ENCODE results near the gene MAP7.

MAP7 gene

DNA sequence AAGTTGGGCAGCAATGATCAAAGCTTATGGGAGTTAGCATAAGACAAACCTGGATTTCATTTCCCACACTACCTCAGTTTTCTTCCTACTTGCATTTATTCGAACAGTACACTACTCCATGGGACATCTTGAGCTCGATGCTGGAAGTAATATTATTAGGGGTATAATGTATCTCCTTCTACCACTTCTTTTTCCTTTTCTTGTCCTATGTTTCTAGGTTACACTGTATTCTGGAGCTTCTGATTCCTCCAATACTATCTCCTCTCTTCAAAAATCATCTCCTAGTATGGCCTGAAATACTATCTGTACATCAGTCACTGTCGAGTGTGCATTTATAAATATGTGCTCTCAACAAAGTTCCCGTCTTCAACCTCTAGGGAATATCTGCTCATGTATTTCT, 124.4 kb downstream of the MAP7 start:
- no peak for DNase-seq
- no CpG with 5 or more reads among the region's 4 CpGs for WGBS (ENCODE audit: extremely low coverage, insufficient coverage, low lambda C conversion rate)
- H3K4me1 ChIP-seq (ENCODE audit: control insufficient read depth, low read depth, low read length): no peaks in the 10 kb centered on the region

DNA sequence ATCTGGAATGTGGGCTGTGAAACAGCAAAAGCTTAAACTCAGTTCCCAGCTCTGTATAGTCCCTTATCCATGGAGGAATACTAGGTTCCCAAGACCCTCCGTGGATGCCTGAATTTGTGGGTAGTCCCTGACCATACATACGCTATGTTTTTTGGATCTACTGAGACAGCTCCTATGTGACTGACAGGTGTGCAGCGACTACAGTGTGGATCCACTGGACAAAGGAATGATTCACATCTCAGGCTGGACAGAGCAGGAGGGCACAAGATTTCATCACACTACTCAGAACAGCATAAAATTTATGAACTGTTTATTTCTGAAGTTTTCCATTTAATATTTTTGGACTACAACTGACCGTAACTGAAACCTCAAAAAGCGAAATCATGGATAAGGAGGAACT, 125.3 kb downstream of the MAP7 start:
- H3K4me3 ChIP-seq (ENCODE audit: low read length): no peak overlapping the region
- no peak overlapping the region for H3K9ac ChIP-seq (ENCODE audit: low read length)
- DNase-seq: no peak
- H3K27ac ChIP-seq (ENCODE audit: low read depth, low read length): no peak overlapping the region
- no peak overlapping the region for H3K4ac ChIP-seq (ENCODE audit: low read depth, low read length)
- no peak overlapping the region for H3K23ac ChIP-seq (ENCODE audit: low read length)
- no peaks in the 10 kb centered on the region for H3K79me2 ChIP-seq (ENCODE audit: control insufficient read depth, insufficient read depth, low read length)
- no peak overlapping the region for H2BK15ac ChIP-seq (replicated peaks; ENCODE audit: low read depth)
- no peak overlapping the region for H3K4me2 ChIP-seq (ENCODE audit: low read length)
- H2AK5ac ChIP-seq (ENCODE audit: low read length): no peak overlapping the region
- H3K56ac ChIP-seq (ENCODE audit: low read length): no peak overlapping the region
- H4K5ac ChIP-seq (ENCODE audit: low read length): no peak overlapping the region
- WGBS (ENCODE audit: extremely low coverage, insufficient coverage, low lambda C conversion rate): no CpG with 5 or more reads among the region's 5 CpGs
- H3K4me1 ChIP-seq (ENCODE audit: control insufficient read depth, low read depth, low read length): no peaks in the 10 kb centered on the region
- H2BK120ac ChIP-seq (ENCODE audit: low read depth, low read length): no peak overlapping the region
- H3K79me1 ChIP-seq (ENCODE audit: low read length): peaks cover 1% of the 10 kb centered on the region
- no peak overlapping the region for H4K8ac ChIP-seq (ENCODE audit: low read depth, low read length)
- H2BK5ac ChIP-seq (ENCODE audit: low read length): no peak overlapping the region
- no peaks in the 10 kb centered on the region for H3K27me3 ChIP-seq (ENCODE audit: insufficient read depth, low read length, poor library complexity)
- no peaks in the 10 kb centered on the region for H3K36me3 ChIP-seq (ENCODE audit: control insufficient read depth, insufficient read depth, low read length)
- H3K18ac ChIP-seq (ENCODE audit: low read length): no peak overlapping the region

More for the DNA sequence above, 124.4 kb downstream of the MAP7 start:
- peaks cover 3% of the 10 kb centered on the region for H3K79me1 ChIP-seq (ENCODE audit: low read length)
- H3K9ac ChIP-seq (ENCODE audit: low read length): no peak overlapping the region
- H3K4me2 ChIP-seq (ENCODE audit: low read length): no peak overlapping the region
- no peak overlapping the region for H4K8ac ChIP-seq (ENCODE audit: low read depth, low read length)
- H2BK5ac ChIP-seq (ENCODE audit: low read length): no peak overlapping the region
- H3K18ac ChIP-seq (ENCODE audit: low read length): no peak overlapping the region
- no peak overlapping the region for H3K27ac ChIP-seq (ENCODE audit: low read depth, low read length)
- no peak overlapping the region for H2AK5ac ChIP-seq (ENCODE audit: low read length)
- no peak overlapping the region for H2BK120ac ChIP-seq (ENCODE audit: low read depth, low read length)
- no peak overlapping the region for H2BK15ac ChIP-seq (replicated peaks; ENCODE audit: low read depth)
- H3K27me3 ChIP-seq (ENCODE audit: insufficient read depth, low read length, poor library complexity): no peaks in the 10 kb centered on the region
- H4K5ac ChIP-seq (ENCODE audit: low read length): no peak overlapping the region
- no peaks in the 10 kb centered on the region for H3K79me2 ChIP-seq (ENCODE audit: control insufficient read depth, insufficient read depth, low read length)
- no peak overlapping the region for H3K56ac ChIP-seq (ENCODE audit: low read length)
- H3K36me3 ChIP-seq (ENCODE audit: control insufficient read depth, insufficient read depth, low read length): no peaks in the 10 kb centered on the region
- H3K23ac ChIP-seq (ENCODE audit: low read length): no peak overlapping the region
- no peak overlapping the region for H3K4ac ChIP-seq (ENCODE audit: low read depth, low read length)
- H3K4me3 ChIP-seq (ENCODE audit: low read length): no peak overlapping the region

DNA sequence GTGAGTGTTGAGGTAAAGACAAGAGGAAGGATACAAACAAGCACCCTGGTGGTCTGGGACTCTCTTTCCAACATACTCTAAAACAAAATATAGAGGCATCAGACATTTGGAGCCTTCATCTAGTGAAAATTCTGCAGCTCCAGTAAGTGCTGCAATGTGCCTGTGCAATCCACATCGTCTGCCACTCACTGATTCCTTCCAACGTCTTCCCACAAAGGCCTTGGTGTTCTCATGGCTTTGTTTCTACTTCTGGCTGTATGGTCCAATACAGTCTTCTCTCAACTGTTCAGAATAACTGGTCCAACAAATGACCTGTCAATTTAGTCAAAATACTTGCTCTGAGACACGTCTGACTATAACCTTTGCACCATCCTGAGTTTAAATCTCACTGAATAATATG, 125.8 kb downstream of the MAP7 start:
- Histone ChIP-seq H4K5ac (ENCODE audit: low read length) (no peak overlapping the region), H3K27me3 (ENCODE audit: insufficient read depth, low read length, poor library complexity) (no peaks in the 10 kb centered on the region), H3K4me3 (ENCODE audit: low read length) (no peak overlapping the region), H3K4ac (ENCODE audit: low read depth, low read length) (no peak overlapping the region), H4K8ac (ENCODE audit: low read depth, low read length) (no peak overlapping the region), H3K18ac (ENCODE audit: low read length) (no peak overlapping the region), H2BK15ac (replicated peaks; ENCODE audit: low read depth) (no peak overlapping the region), H3K79me2 (ENCODE audit: control insufficient read depth, insufficient read depth, low read length) (no peaks in the 10 kb centered on the region), H2BK5ac (ENCODE audit: low read length) (no peak overlapping the region), H3K23ac (ENCODE audit: low read length) (no peak overlapping the region), H3K9ac (ENCODE audit: low read length) (no peak overlapping the region), H2BK120ac (ENCODE audit: low read depth, low read length) (no peak overlapping the region), H3K79me1 (ENCODE audit: low read length) (peaks cover 1% of the 10 kb centered on the region), H3K36me3 (ENCODE audit: control insufficient read depth, insufficient read depth, low read length) (no peaks in the 10 kb centered on the region), H3K27ac (ENCODE audit: low read depth, low read length) (no peak overlapping the region), H3K56ac (ENCODE audit: low read length) (no peak overlapping the region), H3K4me2 (ENCODE audit: low read length) (no peak overlapping the region), H2AK5ac (ENCODE audit: low read length) (no peak overlapping the region), H3K4me1 (ENCODE audit: control insufficient read depth, low read depth, low read length) (no peaks in the 10 kb centered on the region)
- no peak for DNase-seq
- no CpG with 5 or more reads among the region's 3 CpGs for WGBS (ENCODE audit: extremely low coverage, insufficient coverage, low lambda C conversion rate)

DNA sequence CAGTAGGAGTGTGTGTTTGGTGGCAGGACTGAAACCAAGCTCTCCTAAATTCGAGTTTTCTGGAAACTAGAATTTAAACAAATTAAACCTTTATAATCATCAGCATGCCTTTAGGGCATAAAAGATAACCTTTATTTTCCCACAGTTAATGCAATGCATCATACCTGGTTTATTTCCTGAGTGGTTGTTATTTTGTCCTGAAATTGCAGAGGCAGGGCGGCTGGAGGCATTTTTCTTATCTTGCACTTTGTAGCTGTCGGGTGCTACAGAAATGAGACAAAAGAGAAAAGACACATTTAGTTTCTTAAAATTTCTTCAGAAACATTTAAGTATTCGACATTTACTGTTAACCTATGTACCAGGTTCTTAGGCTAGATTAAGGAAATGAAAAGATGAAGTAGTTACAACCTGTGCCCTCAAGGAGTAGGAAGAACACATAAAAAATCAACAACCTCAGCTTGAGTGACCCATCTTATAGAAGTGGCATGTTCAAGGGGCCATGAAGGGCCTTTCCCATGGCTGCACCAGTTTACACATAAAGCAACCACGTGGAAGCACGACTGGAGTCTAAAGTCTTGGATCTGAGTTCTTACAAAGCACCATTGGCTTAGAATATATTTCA, 128.6 kb downstream of the MAP7 start:
- no peak overlapping the region for H3K4ac ChIP-seq (ENCODE audit: low read depth, low read length)
- no peak for DNase-seq
- no peak overlapping the region for H2BK15ac ChIP-seq (replicated peaks; ENCODE audit: low read depth)

DNA sequence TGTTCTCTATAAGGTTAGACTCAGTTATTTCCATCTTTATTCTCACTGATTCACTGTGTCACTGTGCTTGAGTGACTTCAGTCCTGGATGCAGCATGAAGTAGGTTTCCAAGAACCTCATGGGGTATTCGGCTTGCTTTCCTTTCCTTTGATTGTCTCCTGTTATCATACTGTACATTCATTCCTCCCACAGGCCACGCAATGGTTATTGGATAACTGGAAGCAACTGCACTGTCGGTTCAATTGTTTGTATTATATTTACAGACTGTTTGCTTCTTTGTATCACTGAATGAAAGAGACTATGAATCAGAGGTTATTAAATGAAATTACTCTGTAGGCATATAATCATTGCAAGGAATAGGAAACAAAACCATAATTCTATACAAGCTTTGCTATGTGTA, 129.4 kb downstream of the MAP7 start:
- no peak overlapping the region for H4K5ac ChIP-seq (ENCODE audit: low read length)
- H3K9ac ChIP-seq (ENCODE audit: low read length): no peak overlapping the region
- no peaks in the 10 kb centered on the region for H3K79me2 ChIP-seq (ENCODE audit: control insufficient read depth, insufficient read depth, low read length)
- H3K27me3 ChIP-seq (ENCODE audit: insufficient read depth, low read length, poor library complexity): no peaks in the 10 kb centered on the region
- no peak overlapping the region for H2BK120ac ChIP-seq (ENCODE audit: low read depth, low read length)
- no CpG with 5 or more reads among the region's 3 CpGs for WGBS (ENCODE audit: extremely low coverage, insufficient coverage, low lambda C conversion rate)
- H3K56ac ChIP-seq (ENCODE audit: low read length): no peak overlapping the region
- H3K18ac ChIP-seq (ENCODE audit: low read length): no peak overlapping the region
- no peaks in the 10 kb centered on the region for H3K4me1 ChIP-seq (ENCODE audit: control insufficient read depth, low read depth, low read length)
- H3K36me3 ChIP-seq (ENCODE audit: control insufficient read depth, insufficient read depth, low read length): no peaks in the 10 kb centered on the region
- no peaks in the 10 kb centered on the region for H3K79me1 ChIP-seq (ENCODE audit: low read length)
- no peak overlapping the region for H3K27ac ChIP-seq (ENCODE audit: low read depth, low read length)
- H3K4me3 ChIP-seq (ENCODE audit: low read length): no peak overlapping the region
- H3K4me2 ChIP-seq (ENCODE audit: low read length): no peak overlapping the region
- H2BK15ac ChIP-seq (replicated peaks; ENCODE audit: low read depth): no peak overlapping the region
- no peak overlapping the region for H2AK5ac ChIP-seq (ENCODE audit: low read length)
- no peak overlapping the region for H3K23ac ChIP-seq (ENCODE audit: low read length)
- DNase-seq: no peak
- no peak overlapping the region for H2BK5ac ChIP-seq (ENCODE audit: low read length)
- no peak overlapping the region for H4K8ac ChIP-seq (ENCODE audit: low read depth, low read length)
- no peak overlapping the region for H3K4ac ChIP-seq (ENCODE audit: low read depth, low read length)

More for the DNA sequence above, 128.6 kb downstream of the MAP7 start:
- Histone ChIP-seq H4K8ac (ENCODE audit: low read depth, low read length) (no peak overlapping the region), H2BK120ac (ENCODE audit: low read depth, low read length) (no peak overlapping the region), H3K4me3 (ENCODE audit: low read length) (no peak overlapping the region), H3K79me1 (ENCODE audit: low read length) (no peaks in the 10 kb centered on the region), H3K18ac (ENCODE audit: low read length) (no peak overlapping the region), H3K4me2 (ENCODE audit: low read length) (no peak overlapping the region), H3K4me1 (ENCODE audit: control insufficient read depth, low read depth, low read length) (no peaks in the 10 kb centered on the region), H3K79me2 (ENCODE audit: control insufficient read depth, insufficient read depth, low read length) (no peaks in the 10 kb centered on the region), H3K9ac (ENCODE audit: low read length) (no peak overlapping the region), H3K36me3 (ENCODE audit: control insufficient read depth, insufficient read depth, low read length) (no peaks in the 10 kb centered on the region), H3K23ac (ENCODE audit: low read length) (no peak overlapping the region), H3K27ac (ENCODE audit: low read depth, low read length) (no peak overlapping the region), H2AK5ac (ENCODE audit: low read length) (no peak overlapping the region), H2BK5ac (ENCODE audit: low read length) (no peak overlapping the region), H3K27me3 (ENCODE audit: insufficient read depth, low read length, poor library complexity) (no peaks in the 10 kb centered on the region), H4K5ac (ENCODE audit: low read length) (no peak overlapping the region), H3K56ac (ENCODE audit: low read length) (no peak overlapping the region)
- WGBS (ENCODE audit: extremely low coverage, insufficient coverage, low lambda C conversion rate): no CpG with 5 or more reads among the region's 6 CpGs

DNA sequence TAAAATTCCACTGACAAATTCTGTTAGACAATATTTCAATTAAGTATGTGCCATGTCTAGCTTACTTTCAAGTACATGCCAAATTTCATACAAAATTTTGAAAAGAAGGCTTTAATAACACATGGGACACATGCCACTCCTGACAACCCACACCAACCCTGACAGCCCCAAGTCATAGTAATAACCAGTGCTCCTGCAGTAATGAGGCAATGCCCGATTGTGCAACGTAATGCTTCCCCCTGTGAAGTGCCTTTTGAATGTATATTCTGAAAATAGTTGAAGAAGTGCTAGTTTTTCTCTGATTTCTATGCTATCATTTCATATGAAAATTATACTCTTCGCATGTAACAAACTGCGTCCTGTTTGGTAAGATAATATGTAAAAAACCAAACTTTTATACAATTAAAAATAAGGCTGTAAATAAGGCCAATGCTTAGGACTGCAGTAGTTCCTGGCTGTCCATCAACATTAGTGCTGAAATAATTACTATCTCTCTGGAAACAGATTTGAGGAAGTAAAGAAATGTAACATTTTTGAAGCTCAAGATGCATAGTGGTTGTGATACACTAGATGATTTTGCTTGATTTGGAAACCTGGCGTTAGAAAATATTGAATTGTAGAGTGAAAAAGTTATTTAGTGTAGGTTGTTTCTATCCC, 134.7 kb downstream of the MAP7 start:
- no peak for DNase-seq
- Histone ChIP-seq H3K18ac (ENCODE audit: low read length) (no peak overlapping the region), H3K56ac (ENCODE audit: low read length) (no peak overlapping the region), H2BK5ac (ENCODE audit: low read length) (no peak overlapping the region), H3K79me2 (ENCODE audit: control insufficient read depth, insufficient read depth, low read length) (no peaks in the 10 kb centered on the region), H3K27ac (ENCODE audit: low read depth, low read length) (no peak overlapping the region), H2AK5ac (ENCODE audit: low read length) (no peak overlapping the region), H3K4me3 (ENCODE audit: low read length) (no peak overlapping the region), H2BK120ac (ENCODE audit: low read depth, low read length) (no peak overlapping the region), H3K36me3 (ENCODE audit: control insufficient read depth, insufficient read depth, low read length) (no peaks in the 10 kb centered on the region), H3K4ac (ENCODE audit: low read depth, low read length) (no peak overlapping the region), H3K4me2 (ENCODE audit: low read length) (no peak overlapping the region), H3K23ac (ENCODE audit: low read length) (no peak overlapping the region), H4K8ac (ENCODE audit: low read depth, low read length) (no peak overlapping the region), H3K27me3 (ENCODE audit: insufficient read depth, low read length, poor library complexity) (no peaks in the 10 kb centered on the region), H4K5ac (ENCODE audit: low read length) (no peak overlapping the region), H3K79me1 (ENCODE audit: low read length) (no peaks in the 10 kb centered on the region), H2BK15ac (replicated peaks; ENCODE audit: low read depth) (no peak overlapping the region), H3K9ac (ENCODE audit: low read length) (no peak overlapping the region), H3K4me1 (ENCODE audit: control insufficient read depth, low read depth, low read length) (no peaks in the 10 kb centered on the region)
- 100% methylated on average over 1 of the region's 5 CpGs for WGBS (ENCODE audit: extremely low coverage, insufficient coverage, low lambda C conversion rate)

Measured in mesendoderm (in vitro differentiated cells).